GM19463 (cell line): ENCODE results near the gene SRGAP3.
"Not testable (repeated sequence)": the region's sequence is repeated elsewhere in the genome, so short reads cannot be mapped to it uniquely, and the experiment has no call there.

ENCODE experiments used
- ATAC-seq: cut with Tn5 transposase; IDR thresholded peaks from one replicate; pipeline ENCODE4 v1.9.1; 2021; ENCODE audit warnings: mild to moderate bottlenecking, moderate library complexity; ENCODE audit not compliant: unreplicated experiment

The SRGAP3 gene

DNA sequence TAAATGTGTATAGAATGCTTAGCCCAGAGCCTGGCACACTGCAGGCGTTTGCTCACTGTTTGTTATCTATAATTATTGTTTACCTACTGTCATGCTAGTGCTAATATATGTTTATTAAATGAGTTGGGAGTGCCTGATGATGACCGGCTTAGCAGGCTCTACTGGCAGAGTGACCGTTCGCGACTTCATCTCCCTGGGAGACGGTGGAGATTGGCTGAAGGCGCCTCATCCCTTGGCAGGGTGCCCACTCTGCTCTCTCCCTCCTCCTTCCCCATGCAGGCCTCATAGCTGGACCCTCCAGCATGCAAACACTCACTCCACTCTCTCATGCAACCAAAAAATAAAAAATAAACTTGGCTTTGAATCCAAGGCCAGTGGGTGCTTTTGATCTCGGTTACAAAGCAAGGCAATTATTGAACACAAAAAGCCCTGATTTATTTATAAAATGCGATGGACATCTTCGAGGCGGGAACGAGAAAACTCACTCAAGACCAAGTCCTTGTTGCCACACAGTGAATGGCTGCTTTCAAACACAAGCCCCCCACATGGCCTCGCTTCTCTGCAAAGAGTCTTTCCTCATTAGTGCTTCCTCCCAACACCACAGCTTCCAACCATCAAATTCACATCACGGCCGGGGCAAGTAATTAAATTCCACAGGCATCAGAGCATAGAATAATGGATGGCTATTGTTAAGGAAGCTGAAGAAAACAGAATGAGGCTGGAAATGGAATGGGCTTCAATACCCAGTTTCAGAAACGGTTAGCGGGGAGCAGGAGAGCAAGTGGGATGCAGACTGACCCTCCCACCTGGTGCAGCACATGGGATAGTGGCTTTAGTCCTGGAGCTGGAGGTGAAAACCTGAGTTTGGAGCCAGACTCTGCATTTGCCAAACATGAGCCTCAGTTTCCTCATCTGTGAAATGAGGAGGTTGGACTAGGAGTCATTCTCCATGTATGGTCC lies 150.4 kb downstream of the SRGAP3 start:
- ATAC-seq = no peak

DNA sequence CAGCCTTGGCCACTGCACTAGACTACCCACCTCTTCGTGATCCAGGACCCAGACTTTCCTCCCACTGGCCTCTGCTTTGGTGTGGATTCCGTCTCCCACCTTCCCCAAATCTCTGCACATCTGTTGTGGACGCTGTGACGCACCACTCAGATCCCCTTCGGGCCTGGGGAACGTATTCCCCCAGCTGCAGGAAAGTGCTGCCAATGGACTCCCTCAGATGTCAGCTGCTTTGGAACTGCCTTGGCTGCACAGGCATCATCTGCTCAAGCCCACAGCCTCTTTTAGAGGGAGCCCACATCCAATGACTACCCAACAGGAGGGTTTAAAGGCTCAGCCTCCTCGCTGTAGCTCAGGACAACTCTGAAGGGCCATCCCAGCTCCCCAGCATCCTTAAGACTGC lies 152.0 kb downstream of the SRGAP3 start:
- no peak for ATAC-seq

DNA sequence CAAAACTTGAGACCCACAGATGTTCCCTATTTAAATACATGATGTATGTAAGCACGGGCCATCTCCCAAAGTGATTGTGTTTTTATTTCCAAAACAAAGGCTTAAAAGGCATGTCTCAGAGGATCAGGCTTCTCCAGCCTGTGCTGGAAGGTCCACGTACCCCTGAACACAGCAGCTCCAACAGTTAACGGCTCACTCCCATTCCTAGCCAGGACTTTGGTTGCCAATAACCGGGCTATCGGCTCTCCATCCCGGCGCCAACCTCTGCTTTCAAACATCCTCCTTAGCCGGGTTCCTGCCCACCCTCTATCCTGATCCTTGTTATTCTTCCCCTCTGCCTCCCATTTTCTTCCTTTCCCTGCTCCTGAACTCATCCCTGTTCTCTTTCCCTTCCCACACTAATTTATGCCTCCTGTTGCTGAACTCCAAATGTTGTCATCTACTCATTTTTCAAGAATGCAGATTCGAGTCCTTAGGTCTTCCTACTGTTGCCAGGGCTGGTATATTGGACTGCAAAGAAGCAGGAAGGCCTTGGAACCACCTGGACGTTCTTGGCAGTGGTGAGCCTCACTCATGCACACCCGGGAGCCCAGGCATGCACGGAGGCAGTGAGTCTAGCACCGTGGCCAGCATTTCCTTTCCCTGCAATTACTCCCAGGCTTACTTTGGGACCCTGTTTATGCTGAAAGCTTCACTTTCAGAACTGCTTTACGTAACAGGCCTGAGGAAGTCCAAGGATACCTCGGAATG lies 157.8 kb downstream of the SRGAP3 start:
- no peak for ATAC-seq

DNA sequence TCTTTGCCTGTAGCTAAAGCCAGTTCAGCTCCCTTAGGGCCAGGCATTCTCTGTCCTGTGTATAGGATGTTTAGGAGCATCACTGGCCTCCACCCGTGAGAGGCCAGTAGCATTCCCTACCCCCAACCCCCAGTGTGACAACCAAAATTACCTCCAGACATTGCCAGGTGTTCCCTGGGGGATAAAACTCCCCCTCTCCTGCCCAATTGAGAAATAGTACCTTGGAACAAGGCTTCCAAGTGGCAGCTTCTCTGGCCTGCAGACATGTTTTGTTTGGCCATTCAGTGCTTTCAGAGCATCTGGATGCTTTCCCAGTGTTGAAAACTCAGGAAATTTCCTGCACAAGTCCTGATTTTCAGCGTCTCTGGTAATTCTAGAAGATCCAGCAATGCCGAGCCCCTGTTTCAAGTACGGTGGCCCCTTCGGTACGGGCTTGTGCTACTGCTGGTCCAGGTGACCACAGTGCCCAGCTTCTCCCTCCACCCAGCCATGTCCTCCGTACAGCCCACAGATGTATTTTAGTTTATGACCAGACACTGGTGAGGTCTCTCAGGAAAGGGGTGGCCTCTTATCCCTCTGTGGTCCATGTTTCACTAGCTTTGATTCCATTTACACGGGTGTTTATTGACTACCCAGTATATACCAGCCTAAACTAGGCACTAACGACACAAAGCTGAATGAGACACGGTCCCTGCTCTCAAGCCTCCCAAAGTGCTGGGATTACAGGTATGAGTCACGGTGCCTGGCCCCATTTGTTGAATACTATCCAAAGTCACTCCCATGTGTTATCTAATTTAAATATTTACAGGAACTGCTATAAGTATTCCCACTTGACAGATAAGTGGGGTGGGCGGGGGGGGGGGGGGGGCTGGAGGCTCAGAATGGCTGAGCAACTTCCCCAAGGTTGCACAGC lies 160.7 kb downstream of the SRGAP3 start:
- no peak for ATAC-seq

DNA sequence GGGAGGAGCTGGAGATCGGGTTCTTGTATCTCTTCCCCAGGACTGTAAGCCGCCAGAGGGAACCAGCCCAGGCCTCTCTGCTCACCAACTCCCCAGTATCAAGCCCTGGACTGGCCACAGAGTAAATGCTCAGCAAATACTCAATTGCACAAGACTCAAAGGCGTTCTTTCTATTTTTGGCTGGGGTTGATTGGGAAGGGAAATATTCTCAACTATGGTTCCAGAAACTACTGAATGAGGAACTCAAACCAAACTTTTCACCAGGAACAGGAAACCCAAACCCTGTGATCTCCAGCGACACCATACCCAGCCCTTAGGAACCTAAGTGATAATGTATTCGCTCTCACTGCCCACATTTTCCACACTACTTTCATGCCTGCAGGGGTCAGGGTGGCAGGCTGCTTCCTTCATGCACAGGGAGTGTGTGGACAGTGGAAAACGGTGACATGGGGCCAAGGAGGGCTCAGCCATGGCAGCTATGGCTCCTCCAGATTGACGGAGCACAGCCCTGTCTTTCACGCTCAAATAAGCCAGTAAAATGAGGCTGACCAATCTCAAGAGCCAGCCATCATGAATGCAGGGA lies 161.5 kb downstream of the SRGAP3 start:
- no peak for ATAC-seq

DNA sequence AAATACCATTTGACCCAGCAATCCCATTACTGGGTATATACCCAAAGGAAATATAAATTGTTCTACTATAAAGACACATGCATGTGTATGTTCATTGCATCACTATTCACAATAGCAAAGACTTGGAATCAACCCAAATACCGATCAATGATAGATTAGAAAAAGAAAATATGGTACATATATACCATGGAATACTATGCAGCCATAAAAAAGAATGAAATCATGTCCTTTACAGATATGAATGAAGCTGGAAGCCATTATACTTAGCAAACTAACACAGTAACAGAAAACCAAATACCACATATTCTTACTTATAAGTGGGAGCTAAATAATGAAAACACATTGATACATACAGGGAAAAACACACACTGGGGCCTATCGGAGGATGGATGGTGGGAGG lies 164.0 kb downstream of the SRGAP3 start:
- ATAC-seq = not testable (repeated sequence)

DNA sequence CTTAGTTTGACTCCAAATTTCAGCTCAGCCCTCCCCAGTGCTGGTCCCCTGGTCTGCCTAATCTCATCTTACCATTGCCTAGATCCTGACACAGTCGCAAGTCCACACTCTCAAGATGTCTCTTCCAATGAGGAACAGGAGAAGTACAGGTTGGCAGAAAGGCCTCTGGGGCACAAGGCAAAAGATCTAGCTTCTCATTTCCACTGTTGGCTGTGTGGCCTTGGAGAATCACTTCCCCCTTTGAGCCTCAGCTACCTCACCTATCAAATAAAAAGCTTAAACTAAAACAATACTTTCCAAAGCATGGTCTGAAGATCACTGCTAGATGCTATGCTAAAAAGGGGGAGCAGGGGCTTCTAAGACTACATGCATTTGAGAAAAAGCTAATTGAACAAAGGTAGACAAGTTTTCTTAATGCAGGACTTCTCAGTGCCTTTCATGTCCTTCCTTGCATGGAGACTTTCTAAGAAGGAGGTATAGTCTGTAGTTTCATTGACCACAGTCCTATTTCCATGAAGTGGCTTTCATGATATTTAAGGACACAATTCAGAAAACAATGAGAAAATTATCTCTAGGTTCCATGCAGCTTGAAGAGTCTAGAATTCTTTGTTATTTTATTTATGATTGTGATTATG lies 168.1 kb downstream of the SRGAP3 start:
- no peak for ATAC-seq

DNA sequence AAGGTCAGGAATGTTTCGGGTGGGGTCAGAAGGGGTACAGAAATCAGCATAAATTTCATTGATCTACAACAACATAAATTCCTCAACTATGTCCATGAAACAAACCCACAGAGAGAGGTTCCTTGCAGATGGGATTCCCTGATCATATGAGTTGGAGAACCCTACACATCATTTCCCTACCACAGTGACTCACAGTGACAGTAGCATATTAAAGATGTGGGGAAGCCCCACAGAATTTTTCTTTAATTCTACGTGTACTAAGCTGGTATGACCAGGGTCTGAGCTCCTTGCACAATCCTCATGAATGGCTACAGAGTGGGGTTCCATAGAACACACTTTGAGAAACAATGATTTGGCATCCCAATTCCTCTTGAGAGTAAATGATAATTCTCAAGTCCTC lies 169.3 kb downstream of the SRGAP3 start:
- peak; percentile 50 for ATAC-seq

DNA sequence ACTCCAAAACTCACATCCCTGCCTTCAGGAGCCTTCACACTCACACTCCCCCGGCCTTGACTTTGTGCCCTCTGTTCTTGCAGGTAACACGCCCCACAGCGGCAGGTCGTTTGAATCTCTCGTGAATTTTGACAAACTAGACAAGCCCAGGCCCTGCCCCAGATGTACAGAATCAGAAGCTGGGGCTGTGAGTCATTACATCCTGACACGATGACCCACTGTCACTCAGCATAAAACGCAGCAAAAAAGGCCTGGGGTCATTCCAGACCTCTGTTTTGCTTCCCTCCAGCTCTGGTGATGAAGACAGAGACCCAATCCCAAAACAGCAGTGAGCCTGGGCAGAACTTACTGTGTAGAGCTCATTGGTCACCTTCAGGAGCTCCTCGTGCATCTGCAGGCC lies 169.8 kb downstream of the SRGAP3 start:
- no peak for ATAC-seq

DNA sequence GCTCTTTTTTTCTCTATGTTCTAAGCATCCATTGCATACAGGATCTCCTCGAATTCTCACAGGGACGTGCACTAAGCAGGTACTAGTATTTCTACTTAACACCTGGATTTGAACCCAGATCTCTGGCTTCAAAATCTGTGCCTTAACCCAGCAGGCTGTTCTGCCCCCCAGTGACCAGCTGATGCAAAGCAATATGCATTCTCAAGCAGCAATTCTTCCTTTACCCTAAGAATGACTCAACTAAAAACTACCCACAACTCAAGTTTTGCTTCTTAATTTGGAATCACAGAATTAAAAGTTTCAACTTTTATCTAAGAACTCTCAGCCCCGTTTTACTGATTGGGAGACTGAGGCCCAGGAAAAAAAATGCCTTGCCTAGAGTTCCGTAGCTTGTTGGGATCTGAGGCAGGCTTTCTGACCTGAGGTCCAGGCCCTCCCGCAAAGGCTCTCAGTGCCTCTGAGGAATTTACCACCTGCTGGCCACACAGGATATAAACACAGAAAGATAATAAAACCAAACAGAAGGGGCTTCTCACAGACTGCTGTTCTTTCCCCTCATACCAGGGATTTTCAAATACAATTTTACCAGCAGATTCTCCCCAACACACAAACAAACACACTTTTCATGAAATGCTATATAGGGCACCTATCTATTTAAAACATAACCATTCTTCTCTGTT lies 170.7 kb downstream of the SRGAP3 start:
- no peak for ATAC-seq

DNA sequence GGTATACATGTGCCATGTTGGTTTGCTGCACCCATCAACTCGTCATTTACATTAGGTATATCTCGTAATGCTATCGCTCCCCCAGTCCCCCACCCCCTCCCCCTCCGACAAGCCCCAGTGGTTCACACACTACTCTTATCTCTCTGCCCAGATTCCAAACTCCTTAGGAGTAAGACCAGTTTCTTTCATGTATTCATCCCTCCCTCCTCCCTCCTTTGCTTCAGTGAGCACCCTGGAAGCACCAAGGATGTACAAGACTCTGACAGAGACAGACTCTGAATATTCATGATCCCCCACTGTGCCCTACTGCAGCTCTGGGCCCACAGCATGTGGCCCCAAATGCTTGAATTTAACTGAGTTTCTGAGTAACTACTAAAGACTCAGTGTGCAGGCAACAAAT lies 172.4 kb downstream of the SRGAP3 start:
- ATAC-seq = no peak

DNA sequence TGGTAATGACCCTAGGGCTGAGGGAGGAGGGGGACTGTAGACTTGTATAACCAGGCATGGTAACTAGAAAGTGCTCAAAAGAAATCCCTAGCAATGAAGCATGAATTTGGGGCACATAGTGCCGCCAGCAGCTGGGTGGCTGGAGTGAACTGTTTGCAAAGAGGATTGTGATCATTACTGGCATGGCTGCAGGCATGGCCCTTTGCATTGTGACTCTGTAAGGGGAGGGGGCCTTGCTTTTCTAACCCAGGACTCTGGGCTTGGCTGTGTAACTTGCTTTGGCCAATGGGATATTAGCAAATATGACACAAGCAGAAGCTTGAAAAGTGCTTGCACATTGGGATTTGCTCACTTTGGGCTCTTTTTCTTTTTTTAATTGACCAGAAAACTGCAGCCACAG lies 173.7 kb downstream of the SRGAP3 start:
- no peak for ATAC-seq

DNA sequence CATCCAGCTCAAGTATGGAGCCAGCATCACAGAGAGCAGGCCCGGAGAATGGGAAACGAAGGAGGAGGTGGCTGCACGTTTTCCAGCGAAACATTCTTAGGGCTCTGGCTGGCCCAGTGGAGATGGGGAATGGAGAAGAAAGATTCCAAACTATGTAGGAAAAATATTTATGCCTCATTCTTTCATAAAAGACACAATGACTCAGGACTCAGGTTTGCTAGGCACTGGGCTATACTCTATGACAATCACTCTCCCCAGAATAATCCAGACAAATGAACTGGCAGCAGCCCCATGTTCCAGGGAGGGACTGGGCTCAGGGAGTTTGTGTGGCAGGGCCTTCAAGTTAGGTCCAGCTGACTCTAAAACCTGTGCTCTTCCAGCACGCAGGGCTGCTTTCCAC lies 175.4 kb downstream of the SRGAP3 start:
- ATAC-seq = no peak

DNA sequence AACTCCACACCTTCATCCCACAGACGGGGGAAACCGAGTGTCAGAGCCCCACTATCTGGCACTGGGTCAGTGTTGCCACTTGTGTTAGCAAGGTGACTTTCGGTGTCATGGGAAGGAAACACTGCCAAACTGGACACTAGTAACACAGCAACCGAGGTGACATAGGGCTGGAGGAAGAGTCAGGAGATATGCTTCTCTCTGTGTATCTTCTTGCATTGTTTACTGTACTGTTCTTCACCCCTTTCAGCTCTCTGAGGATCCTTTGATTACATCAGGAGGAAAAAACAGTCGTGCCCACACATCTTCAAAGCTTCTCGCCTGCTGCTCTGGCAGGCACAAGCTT lies 176.8 kb downstream of the SRGAP3 start:
- ATAC-seq = no peak

DNA sequence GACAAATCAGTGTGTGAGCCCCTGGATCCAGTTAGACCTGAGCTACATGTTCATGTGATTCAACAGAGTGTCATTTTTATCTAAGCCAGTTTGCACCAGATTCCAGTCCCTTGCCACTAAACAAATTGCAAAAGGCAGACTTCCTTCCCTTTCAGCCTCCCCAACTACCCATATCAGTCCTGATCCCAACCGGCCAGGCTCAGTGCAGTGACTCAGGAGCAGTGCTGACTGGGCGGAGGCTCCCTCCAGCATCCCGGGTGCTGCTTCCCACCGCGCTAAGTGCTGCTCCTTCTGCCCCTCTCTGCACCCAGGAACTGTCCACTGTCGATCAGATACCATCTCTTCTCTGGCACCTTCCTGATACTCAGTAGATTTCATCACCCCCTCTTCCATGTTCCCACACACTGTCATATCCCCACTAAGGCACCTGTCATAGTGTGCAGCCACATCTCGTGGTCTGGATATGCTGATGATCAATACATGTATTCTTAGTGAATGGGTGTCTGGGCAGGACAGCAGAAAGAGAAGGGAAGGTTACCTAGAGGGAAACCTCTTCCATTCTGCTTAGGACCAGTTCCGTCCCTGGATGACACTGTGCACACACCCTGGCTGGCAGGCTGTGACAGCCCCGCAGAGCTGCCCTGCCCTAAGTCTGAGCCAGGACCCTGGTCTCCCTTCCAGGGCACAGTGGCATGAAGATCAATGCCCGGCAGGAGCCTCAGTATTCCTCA lies 177.3 kb downstream of the SRGAP3 start:
- ATAC-seq = no peak

DNA sequence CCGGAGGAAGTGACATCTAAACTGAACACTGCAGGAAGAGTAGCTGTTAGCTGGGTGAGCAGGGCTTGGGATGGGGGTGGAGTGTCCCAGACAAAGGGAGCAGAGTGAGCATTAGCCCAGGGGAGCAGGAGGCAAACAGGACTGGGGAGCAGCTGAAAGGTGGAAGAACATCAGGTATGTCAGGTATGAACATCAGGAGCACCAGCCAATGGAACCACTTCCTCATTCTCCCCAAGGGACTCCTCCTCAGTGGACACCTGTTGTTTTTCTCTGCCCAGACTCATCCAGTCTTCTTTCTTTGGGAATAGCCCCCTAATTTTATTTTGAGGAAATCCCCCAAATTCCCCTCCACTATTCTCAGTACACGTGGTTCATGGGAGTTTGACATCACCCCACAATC lies 178.5 kb downstream of the SRGAP3 start:
- ATAC-seq = no peak

DNA sequence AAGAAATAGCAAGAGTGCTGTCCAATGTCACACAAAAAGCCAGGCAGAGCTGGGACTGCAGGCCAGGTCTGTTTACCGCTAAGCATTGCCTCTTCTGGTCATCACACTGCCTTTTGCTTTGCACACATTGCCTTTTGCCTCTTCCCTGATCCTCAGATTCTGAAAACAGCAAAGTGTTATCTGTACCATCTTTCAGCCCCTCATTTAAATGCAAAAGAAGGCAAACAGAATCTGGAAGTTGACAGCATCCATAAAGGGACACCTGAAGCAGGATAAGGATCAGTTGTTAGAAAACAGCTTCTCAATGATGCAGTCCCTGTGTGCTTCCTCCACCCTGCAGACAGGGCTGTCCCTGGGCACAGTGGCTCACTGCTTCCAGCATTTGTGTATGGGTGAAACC lies 179.5 kb downstream of the SRGAP3 start:
- ATAC-seq = no peak

DNA sequence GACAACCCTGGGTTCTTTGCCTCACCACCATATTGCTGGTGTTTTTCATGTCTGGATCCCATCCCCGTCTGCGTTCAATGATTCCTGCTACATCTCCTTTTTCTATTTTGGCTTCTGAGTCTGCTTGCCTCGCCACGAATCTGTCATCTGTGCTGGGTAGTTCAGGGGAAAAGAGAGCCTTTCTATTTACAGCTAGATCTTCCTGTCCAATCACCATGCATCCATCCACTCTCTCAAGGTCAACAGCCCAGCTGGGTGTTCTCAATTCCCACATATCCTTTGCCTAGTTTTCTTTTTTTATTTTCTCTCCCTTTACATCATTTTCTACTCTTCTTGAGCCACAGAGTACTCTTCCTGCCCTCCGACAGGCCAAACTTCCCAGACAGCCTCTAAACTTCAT lies 181.4 kb downstream of the SRGAP3 start:
- ATAC-seq = no peak

DNA sequence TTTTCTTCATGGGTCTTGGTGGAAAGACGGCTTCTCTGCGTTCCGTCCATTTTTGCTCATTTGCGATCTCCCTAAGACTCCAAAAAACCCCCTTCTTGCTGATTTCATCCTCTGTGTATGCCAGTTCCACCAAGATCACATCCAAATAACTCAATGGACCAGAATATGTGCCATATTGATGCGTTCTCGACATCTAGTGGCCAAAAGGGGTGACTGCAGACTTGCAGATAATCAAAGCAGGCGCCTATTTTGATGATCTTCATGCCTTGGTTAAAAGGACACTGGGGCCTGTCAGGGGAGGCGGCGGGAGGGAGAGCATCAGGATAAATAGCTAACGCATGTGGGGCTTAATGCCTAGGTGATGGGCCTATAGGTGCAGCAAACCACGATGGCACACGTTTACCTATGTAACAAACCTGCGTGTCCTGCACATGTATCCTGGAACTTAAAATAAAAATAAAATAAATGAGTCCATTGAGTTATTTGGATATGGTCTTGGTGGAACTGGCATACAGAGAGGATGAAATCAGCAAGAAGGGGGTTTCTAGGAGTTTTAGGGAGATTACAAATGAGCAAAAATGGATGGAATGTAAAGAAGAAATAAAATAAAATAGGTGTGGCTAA lies 182.0 kb downstream of the SRGAP3 start:
- peak; percentile 68 for ATAC-seq
